Body of pancreas (tissue), 4 donors: ENCODE measurements around the gene SEMA4D.

Source experiments
- CTCF ChIP-seq, 7 experiments: fragments of 450-650 bp in 4 of 7; fragments of 200-600 bp in 3 of 7; sonication (generic) in 3 of 7; IDR thresholded peaks; one replicate each; pipeline ENCODE4 v1.5.1; 2016 to 2019; ENCODE audit warnings: antibody characterized with exemption in 7 of 7
- POLR2A ChIP-seq, 3 donors: fragments of 450-650 bp; IDR thresholded peaks; one replicate each; pipeline ENCODE4 v1.6.1; 2016; ENCODE audit warnings: antibody characterized with exemption in 3 of 3, mild to moderate bottlenecking in 2 of 3

GRCh38 chr9:89528131-89528530 is 30.2 kb upstream of the SEMA4D start:
- TF ChIP-seq CTCF (IDR thresholded peaks at IDR 0.05) (no peak), POLR2A (IDR thresholded peaks at IDR 0.05) (no peak)
